Measurements from ENCODE around the gene AKR1B1. TPM values are rescaled to one million over a fixed set of nuclear protein-coding genes. Genes with fewer than 3 reads are reported as not detected.

Gene AKR1B1
- total and polyA plus RNA-seq, 2 of the 13 experiments (the other 11 are each of a cell fraction or from before 2014, with no cell fraction given), result 89.9 to 133 TPM

DNA sequence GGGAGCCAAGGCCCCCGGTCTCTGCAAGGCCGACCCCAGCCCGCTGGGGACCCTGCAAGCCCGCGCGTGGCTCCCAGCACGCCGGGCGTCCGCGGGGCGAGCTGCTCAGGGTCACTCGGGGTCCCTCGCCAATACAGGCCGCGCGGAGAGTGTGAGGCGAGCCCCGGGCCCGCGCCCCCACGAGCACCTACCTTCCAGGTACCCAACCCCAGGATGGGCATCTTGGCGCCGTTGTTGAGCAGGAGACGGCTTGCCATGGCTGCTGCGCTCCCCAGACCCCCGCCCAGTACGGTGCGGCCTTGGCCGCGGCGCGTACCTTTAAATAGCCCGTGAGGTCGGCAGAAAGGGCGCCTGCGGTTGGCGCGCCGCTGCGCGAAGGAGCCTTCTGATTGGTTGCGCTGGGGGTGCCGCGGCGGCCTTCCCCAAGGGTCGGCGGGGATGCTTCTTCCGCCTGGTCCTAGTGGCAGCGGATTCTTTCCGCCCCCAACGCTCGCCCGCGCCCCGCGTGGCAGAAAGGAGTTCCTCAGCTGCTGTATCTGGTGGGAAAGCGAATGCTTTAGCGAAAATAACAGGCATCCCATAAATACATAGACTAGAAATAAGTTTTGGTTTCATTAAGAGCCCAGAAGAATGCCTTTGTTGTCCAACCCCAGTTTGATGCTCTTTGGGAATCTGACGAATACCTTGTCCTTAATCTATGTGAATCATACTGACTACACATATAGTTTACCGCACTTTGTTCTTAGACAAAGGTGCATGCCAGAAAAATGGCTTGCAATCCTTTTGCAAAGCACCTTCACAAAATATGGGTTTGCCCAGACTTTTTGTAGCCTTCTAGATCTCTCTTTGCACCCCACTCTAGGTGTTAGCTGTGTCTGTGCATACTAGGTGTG lies at the start of gene AKR1B1 (continued):
- TF ChIP-seq, protein P1, sequence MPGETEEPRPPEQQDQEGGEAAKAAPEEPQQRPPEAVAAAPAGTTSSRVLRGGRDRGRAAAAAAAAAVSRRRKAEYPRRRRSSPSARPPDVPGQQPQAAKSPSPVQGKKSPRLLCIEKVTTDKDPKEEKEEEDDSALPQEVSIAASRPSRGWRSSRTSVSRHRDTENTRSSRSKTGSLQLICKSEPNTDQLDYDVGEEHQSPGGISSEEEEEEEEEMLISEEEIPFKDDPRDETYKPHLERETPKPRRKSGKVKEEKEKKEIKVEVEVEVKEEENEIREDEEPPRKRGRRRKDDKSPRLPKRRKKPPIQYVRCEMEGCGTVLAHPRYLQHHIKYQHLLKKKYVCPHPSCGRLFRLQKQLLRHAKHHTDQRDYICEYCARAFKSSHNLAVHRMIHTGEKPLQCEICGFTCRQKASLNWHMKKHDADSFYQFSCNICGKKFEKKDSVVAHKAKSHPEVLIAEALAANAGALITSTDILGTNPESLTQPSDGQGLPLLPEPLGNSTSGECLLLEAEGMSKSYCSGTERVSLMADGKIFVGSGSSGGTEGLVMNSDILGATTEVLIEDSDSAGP (CRISPR knock-in tag; IDR thresholded peaks at IDR 0.05; ENCODE audit: borderline replicate concordance), result peak; percentile 100
- peak; percentile 74; the same call in 1 of the 2 replicates for TF ChIP-seq ETV6 (CRISPR knock-in tag; conservative IDR thresholded peaks at IDR 0.05)
- TF ChIP-seq KDM2A (CRISPR knock-in tag; IDR thresholded peaks at IDR 0.05; ENCODE audit: borderline replicate concordance, low read depth), result peak; percentile 82; the same call in 1 of the 2 replicates
- no peak for TF ChIP-seq ATM (IDR thresholded peaks at IDR 0.05; ENCODE audit: borderline replicate concordance)
- peak; percentile 29; the same call in 1 of the 2 replicates for TF ChIP-seq ZNF503 (CRISPR knock-in tag; IDR thresholded peaks at IDR 0.05)
- TF ChIP-seq, protein P2, sequence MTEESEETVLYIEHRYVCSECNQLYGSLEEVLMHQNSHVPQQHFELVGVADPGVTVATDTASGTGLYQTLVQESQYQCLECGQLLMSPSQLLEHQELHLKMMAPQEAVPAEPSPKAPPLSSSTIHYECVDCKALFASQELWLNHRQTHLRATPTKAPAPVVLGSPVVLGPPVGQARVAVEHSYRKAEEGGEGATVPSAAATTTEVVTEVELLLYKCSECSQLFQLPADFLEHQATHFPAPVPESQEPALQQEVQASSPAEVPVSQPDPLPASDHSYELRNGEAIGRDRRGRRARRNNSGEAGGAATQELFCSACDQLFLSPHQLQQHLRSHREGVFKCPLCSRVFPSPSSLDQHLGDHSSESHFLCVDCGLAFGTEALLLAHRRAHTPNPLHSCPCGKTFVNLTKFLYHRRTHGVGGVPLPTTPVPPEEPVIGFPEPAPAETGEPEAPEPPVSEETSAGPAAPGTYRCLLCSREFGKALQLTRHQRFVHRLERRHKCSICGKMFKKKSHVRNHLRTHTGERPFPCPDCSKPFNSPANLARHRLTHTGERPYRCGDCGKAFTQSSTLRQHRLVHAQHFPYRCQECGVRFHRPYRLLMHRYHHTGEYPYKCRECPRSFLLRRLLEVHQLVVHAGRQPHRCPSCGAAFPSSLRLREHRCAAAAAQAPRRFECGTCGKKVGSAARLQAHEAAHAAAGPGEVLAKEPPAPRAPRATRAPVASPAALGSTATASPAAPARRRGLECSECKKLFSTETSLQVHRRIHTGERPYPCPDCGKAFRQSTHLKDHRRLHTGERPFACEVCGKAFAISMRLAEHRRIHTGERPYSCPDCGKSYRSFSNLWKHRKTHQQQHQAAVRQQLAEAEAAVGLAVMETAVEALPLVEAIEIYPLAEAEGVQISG (CRISPR knock-in tag; IDR thresholded peaks at IDR 0.05), result peak; percentile 71
- peak; percentile 29; the same call in 1 of the 2 replicates for TF ChIP-seq RFX5 (IDR thresholded peaks at IDR 0.05; ENCODE audit: low read depth, low read length)
- no peak for TF ChIP-seq NFIB (CRISPR knock-in tag; IDR thresholded peaks at IDR 0.05; ENCODE audit: borderline replicate concordance)
- no peak for TF ChIP-seq ZBTB4 (CRISPR knock-in tag; IDR thresholded peaks at IDR 0.05; ENCODE audit: borderline replicate concordance)
- TF ChIP-seq GABPA (IDR thresholded peaks at IDR 0.05; ENCODE audit: low read depth, low read length), result no peak
- TF ChIP-seq GABPA (CRISPR knock-in tag; IDR thresholded peaks at IDR 0.05; ENCODE audit: low read depth), result peak; percentile 58; the same call in 1 of the 2 replicates
- TF ChIP-seq NFE2L1 (CRISPR knock-in tag; IDR thresholded peaks at IDR 0.05; ENCODE audit: borderline replicate concordance), result no peak
- TF ChIP-seq, protein P3, sequence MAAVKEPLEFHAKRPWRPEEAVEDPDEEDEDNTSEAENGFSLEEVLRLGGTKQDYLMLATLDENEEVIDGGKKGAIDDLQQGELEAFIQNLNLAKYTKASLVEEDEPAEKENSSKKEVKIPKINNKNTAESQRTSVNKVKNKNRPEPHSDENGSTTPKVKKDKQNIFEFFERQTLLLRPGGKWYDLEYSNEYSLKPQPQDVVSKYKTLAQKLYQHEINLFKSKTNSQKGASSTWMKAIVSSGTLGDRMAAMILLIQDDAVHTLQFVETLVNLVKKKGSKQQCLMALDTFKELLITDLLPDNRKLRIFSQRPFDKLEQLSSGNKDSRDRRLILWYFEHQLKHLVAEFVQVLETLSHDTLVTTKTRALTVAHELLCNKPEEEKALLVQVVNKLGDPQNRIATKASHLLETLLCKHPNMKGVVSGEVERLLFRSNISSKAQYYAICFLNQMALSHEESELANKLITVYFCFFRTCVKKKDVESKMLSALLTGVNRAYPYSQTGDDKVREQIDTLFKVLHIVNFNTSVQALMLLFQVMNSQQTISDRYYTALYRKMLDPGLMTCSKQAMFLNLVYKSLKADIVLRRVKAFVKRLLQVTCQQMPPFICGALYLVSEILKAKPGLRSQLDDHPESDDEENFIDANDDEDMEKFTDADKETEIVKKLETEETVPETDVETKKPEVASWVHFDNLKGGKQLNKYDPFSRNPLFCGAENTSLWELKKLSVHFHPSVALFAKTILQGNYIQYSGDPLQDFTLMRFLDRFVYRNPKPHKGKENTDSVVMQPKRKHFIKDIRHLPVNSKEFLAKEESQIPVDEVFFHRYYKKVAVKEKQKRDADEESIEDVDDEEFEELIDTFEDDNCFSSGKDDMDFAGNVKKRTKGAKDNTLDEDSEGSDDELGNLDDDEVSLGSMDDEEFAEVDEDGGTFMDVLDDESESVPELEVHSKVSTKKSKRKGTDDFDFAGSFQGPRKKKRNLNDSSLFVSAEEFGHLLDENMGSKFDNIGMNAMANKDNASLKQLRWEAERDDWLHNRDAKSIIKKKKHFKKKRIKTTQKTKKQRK (IDR thresholded peaks at IDR 0.05; ENCODE audit: low read length), result no peak
- no peak for TF ChIP-seq ZNF337 (CRISPR knock-in tag; IDR thresholded peaks at IDR 0.05; ENCODE audit: borderline replicate concordance, low read depth)

Measured in HepG2 (cell line).